GM18505 (cell line): ENCODE results near the gene AUP1.
A peak's percentile ranks its signal among the peaks of the same experiment; 100 is the strongest.
"Not testable (repeated sequence)": the region's sequence is repeated elsewhere in the genome, so short reads cannot be mapped to it uniquely, and the experiment has no call there.

Source experiments
- ATAC-seq: cut with Tn5 transposase; IDR thresholded peaks from one replicate; pipeline ENCODE4 v1.9.1; 2021; ENCODE audit not compliant: unreplicated experiment
- POLR2A ChIP-seq: IDR thresholded peaks from 4 replicates; pipeline ENCODE4 v1.6.1; 2011; ENCODE audit warnings: borderline replicate concordance; ENCODE audit not compliant: insufficient read depth, insufficient read length; ENCODE audit errors: extremely low read depth

AUP1 gene

GRCh38 chr2:74498500-74499266 lies 30.8 kb downstream of the AUP1 start:
- no peak for ATAC-seq
- TF ChIP-seq POLR2A = no peak

DNA sequence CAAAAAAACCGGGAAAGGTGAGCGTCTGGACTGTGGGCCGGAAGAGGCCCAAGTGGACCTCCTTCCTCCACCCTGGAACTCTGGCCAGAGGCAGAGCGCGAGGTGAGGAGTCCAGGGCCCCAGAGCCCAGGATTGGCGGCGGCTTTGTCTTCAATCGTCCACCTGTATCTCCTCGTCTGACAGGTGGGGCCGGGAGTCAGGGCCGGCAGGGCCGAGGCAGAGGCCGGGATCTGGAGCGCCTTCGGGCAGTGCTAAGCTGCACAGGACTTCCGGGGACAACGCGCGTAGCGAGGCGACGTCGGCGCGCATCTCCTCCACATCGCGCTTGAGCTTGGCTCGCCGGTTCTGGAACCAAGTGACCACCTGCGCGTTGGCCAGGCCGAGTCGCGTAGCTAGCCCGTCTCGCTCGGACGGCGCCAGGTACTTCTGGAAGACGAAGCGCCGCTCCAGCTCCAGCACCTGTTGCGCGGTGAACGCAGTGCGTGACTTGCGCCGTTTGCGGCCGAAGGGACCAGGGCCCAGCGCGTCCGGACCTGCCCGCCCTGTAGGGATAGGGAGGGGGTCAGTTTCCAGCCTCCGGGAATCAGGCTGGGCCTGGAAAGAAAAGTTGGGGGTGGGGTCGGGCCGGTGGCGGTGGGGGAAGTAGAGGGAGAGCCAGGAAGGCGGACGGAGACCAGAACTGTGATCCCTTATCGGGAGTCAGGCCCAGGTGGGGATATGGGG lies 31.6 kb downstream of the AUP1 start:
- ATAC-seq = no peak
- peak; percentile 49 for TF ChIP-seq POLR2A

- no peak for TF ChIP-seq POLR2A
- ATAC-seq = no peak
These were observed 32.3 kb downstream of the AUP1 start for GRCh38 chr2:74496997-74497776.

- ATAC-seq = no peak
- no peak for TF ChIP-seq POLR2A
These were observed 34.1 kb downstream of the AUP1 start for GRCh38 chr2:74495440-74495839.

- ATAC-seq = no peak
- no peak for TF ChIP-seq POLR2A
These were observed 36.0 kb downstream of the AUP1 start for GRCh38 chr2:74493546-74493945.

DNA sequence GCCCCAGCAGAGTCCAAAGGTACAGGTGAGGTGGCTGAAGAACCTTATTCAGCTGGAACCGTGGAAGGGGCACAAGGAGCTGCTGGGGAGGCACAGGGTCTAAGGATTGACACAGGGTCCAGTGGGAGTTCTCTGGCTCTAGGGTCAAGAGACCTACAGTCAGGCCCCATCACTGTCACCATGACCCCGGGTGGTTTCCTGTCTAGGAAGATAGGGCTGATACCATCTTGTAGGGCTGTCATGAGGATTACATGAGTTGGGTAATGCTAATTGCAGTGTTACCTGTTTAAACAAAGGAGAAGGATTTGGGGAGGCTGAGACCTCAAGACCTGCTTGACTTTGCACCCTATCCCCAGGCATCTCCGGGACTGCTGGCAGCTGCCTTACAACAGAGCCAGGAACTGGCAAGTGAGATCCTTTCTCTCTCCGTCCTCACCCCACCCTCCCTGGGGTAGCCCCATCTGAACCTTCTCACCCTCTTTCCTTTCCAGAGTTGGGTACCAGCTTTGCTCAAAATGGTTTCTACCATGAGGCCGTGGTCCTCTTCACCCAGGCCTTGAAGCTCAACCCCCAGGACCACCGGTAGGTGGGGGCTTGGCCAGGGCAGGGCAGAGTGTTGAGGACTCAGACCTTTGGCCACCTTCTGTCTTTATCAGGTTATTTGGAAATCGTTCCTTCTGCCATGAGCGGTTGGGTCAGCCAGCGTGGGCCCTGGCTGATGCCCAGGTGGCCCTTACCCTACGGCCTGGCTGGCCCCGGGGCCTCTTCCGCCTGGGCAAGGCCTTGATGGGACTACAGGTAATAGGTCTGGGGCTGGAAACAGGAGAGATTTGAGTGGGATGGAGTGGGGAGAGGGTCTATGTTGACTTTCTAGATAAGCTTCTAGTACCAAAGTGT lies 37.6 kb downstream of the AUP1 start:
- ATAC-seq = no peak
- TF ChIP-seq POLR2A = no peak

- TF ChIP-seq POLR2A = no peak
- ATAC-seq = no peak
These were observed 39.6 kb downstream of the AUP1 start for GRCh38 chr2:74489906-74490305.

- TF ChIP-seq POLR2A = no peak
- no peak for ATAC-seq
These were observed 40.6 kb downstream of the AUP1 start for GRCh38 chr2:74488643-74489481.

DNA sequence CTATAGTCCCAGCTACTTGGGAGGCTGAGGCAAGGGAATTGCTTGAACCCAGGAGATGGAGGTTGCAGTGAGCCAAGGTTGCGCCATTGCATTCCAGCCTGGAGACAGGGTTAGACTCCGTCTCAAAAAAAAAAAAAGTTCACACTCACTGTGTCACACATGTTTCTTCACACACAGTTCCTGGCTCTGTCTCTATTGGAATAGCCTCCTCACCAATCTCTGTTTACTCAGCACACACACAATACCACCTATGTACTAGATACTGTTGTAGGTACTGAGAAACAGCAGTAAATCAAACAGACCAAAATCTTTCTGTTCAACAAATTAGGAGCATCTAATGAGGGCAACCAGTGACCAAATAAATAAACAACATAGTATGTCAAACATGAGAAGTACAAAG lies 43.4 kb downstream of the AUP1 start:
- no peak for TF ChIP-seq POLR2A
- ATAC-seq = no peak

GRCh38 chr2:74483675-74484164 lies 45.8 kb downstream of the AUP1 start:
- ATAC-seq = not testable (repeated sequence)

DNA sequence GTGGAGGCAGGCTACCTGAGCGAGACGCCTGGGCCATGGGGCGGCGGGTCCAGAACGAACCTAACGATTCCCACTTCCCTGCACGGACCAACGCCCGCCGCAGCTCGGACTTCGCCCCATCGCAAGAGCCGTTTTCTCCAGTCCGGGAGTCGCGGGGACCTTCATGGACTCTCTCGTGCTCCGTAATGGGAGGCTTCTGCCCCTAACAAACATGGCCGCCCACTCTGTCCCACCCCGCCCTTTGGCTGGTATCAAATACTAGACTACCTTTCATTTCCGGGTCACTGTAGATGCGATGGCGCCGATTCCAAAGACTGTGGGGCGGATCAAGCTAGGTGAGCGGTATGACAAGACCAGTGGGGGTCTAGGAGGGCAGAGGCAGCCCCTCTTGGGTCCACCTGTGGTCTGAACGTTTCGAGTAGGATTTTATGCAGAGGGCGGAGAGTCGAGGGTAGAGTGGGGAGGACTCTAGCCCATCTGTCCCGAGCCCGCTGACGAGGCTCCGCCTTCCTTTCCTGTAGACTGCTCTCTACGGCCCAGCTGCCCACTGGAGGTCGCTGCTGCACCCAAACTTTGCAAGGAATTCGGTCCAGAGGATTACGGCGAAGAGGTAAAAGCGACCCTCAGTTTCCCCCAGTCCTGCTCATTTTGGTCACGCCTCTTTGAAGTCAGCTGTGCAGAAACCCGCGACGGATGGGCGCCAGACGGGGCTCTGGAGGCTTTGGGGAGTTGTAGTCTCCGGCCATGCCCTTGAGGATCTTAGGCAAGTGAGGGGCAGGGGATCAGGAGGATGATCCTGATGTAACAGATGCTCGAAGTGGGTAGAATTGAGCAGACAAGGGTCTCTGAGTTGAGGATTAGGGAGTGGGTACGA lies 46.5 kb downstream of the AUP1 start, which contains the start of the genes CCDC142 and TTC31:
Gene CCDC142, minus strand, starts transcription at position 198 of the 874 bp plus-strand sequence. Its CDS starts 161 bp downstream, at position 37.
Gene TTC31, plus strand, starts transcription at position 281 of the 874 bp plus-strand sequence. Its CDS starts 15 bp downstream, at position 296.
- TF ChIP-seq POLR2A = peak; percentile 76
- peak; percentile 83 for ATAC-seq
